Liver (tissue), 9 donors: Measurements from ENCODE around the gene ROBO2. TPM values are rescaled to one million over a fixed set of nuclear protein-coding genes. Genes with fewer than 3 reads are reported as not detected.

Source experiments
- DNase-seq: peaks from one replicate; pipeline ENCODE4 v3.0.0-alpha.2; 2017; ENCODE audit warnings: low spot score
- H3K27ac ChIP-seq, 2 donors: one replicate each; pipeline ENCODE4 v1.7.0; 2013; ENCODE audit warnings: inconsistent platforms in 2 of 2, low read length in 2 of 2, control low read depth in 1 of 2, low read depth in 1 of 2, mild to moderate bottlenecking in 1 of 2
- H3K27me3 ChIP-seq, 4 donors: one replicate each; pipeline versions ENCODE4 v1.6.1 to v1.7.0; 2013; ENCODE audit warnings: low read length in 3 of 4, inconsistent platforms in 1 of 4, mild to moderate bottlenecking in 1 of 4, moderate library complexity in 1 of 4; ENCODE audit not compliant: control insufficient read depth in 4 of 4, insufficient read depth in 4 of 4
- H3K36me3 ChIP-seq, 4 donors: one replicate each; pipeline versions ENCODE4 v1.6.1 to v1.7.0; 2013; ENCODE audit warnings: low read length in 3 of 4, mild to moderate bottlenecking in 3 of 4, low read depth in 1 of 4, moderate library complexity in 1 of 4; ENCODE audit not compliant: control insufficient read depth in 4 of 4, insufficient read depth in 3 of 4
- H3K4me1 ChIP-seq, 4 donors: one replicate each; pipeline versions ENCODE4 v1.6.1 to v1.7.0; 2013; ENCODE audit warnings: low read length in 3 of 4, mild to moderate bottlenecking in 3 of 4, moderate library complexity in 1 of 4; ENCODE audit not compliant: control insufficient read depth in 4 of 4, insufficient read depth in 4 of 4
- H3K4me3 ChIP-seq, 3 donors: one replicate each; pipeline versions ENCODE4 v1.6.1 to v1.7.0; 2013; ENCODE audit warnings: low read length in 3 of 3, control low read depth in 1 of 3, low read depth in 1 of 3, mild to moderate bottlenecking in 1 of 3
- H3K9ac ChIP-seq, 2 donors: one replicate each; pipeline ENCODE4 v1.7.0; 2013; ENCODE audit warnings: low read length in 2 of 2, mild to moderate bottlenecking in 2 of 2, moderate library complexity in 2 of 2, control low read depth in 1 of 2, low read depth in 1 of 2
- H3K9me3 ChIP-seq, 4 donors: one replicate each; pipeline versions ENCODE4 v1.6.1 to v1.7.0; 2013; ENCODE audit warnings: low read length in 3 of 4; ENCODE audit not compliant: control insufficient read depth in 4 of 4
- EGR1 ChIP-seq, 2 donors: IDR thresholded peaks; 2 replicates each; pipeline ENCODE4 v1.6.1; 2016 to 2018; ENCODE audit warnings: antibody characterized with exemption in 2 of 2, low read depth in 2 of 2
- FOXA1 ChIP-seq: IDR thresholded peaks from 2 replicates; pipeline ENCODE4 v1.6.1; 2016; ENCODE audit warnings: antibody characterized with exemption
- FOXA2 ChIP-seq: IDR thresholded peaks from 2 replicates; pipeline ENCODE4 v1.6.1; 2016; ENCODE audit warnings: antibody characterized with exemption
- GABPA ChIP-seq, 2 donors: IDR thresholded peaks in 1 of 2; conservative IDR thresholded peaks in 1 of 2; 2 replicates each; pipeline ENCODE4 v1.6.1; 2016; ENCODE audit warnings: antibody characterized with exemption in 2 of 2, mild to moderate bottlenecking in 1 of 2, moderate library complexity in 1 of 2
- HNF4A ChIP-seq, 2 donors: conservative IDR thresholded peaks; 2 replicates each; pipeline ENCODE4 v1.6.1; 2016; ENCODE audit warnings: antibody characterized with exemption in 2 of 2, mild to moderate bottlenecking in 2 of 2
- HNF4G ChIP-seq: IDR thresholded peaks from 2 replicates; pipeline ENCODE4 v1.6.1; 2016; ENCODE audit warnings: antibody characterized with exemption
- JUND ChIP-seq, 2 donors: IDR thresholded peaks; 2 replicates each; pipeline ENCODE4 v1.6.1; 2016; ENCODE audit warnings: antibody characterized with exemption in 2 of 2
- NR2F2 ChIP-seq: IDR thresholded peaks from 2 replicates; pipeline ENCODE4 v1.6.1; 2016; ENCODE audit warnings: antibody characterized with exemption
- RAD21 ChIP-seq, 2 donors: IDR thresholded peaks; 2 replicates each; pipeline ENCODE4 v1.6.1; 2016; ENCODE audit warnings: antibody characterized with exemption in 2 of 2, mild to moderate bottlenecking in 2 of 2
- RXRA ChIP-seq, 2 donors: IDR thresholded peaks; 2 replicates each; pipeline ENCODE4 v1.6.1; 2017 to 2018; ENCODE audit warnings: antibody characterized with exemption in 2 of 2, mild to moderate bottlenecking in 1 of 2
- SP1 ChIP-seq: IDR thresholded peaks from 2 replicates; pipeline ENCODE4 v1.6.1; 2018; ENCODE audit warnings: antibody characterized with exemption, mild to moderate bottlenecking
- TAF1 ChIP-seq: conservative IDR thresholded peaks from 2 replicates; pipeline ENCODE4 v1.6.1; 2016; ENCODE audit warnings: antibody characterized with exemption, mild to moderate bottlenecking
- YY1 ChIP-seq: IDR thresholded peaks from 2 replicates; pipeline ENCODE4 v1.6.1; 2016; ENCODE audit warnings: antibody characterized with exemption, mild to moderate bottlenecking
- WGBS: extraction: QIAGEN DNeasy Blood & Tissue Kit; methylation state at CpG from one replicate; pipeline ENCODE4 v1.1.7; 2013; 5-methylcytosine and 5-hydroxymethylcytosine counted together
- polyA plus RNA-seq, 2 donors: library from polyadenylated mRNA; stranded (reverse) in 1 of 2; unstranded in 1 of 2; fragments of 200-250 nt in 1 of 2; fragments of >200 nt in 1 of 2; fragmentation: Nextera tagmentation in 1 of 2; extraction: Ambion mirVana in 1 of 2; gene quantifications; one replicate each; pipeline versions ENCODE4 v1.2.1 to v1.2.3, GENCODE V29; 2013 to 2015
- total RNA-seq, 2 donors: library from RNA; depleted of rRNA; stranded (reverse); fragments of >200 nt; gene quantifications; one replicate each; pipeline ENCODE4 v1.2.3, GENCODE V29; 2014
- TF ChIP-seq, protein P1 (sequence below): IDR thresholded peaks from 2 replicates; pipeline ENCODE4 v1.6.1; 2016; ENCODE audit warnings: antibody characterized with exemption
- TF ChIP-seq, protein P2 (sequence below): IDR thresholded peaks from 2 replicates; pipeline ENCODE4 v1.6.1; 2016; ENCODE audit warnings: antibody characterized with exemption
- TF ChIP-seq, protein P3 (sequence below): fragments of 150-350 bp; IDR thresholded peaks from 2 replicates; pipeline ENCODE4 v1.5.1; 2017; ENCODE audit warnings: improper control_type of control experiment, low read depth, low read length; ENCODE audit not compliant: missing input control
- TF ChIP-seq, protein P4 (sequence below): IDR thresholded peaks from 2 replicates; pipeline ENCODE4 v1.6.1; 2016; ENCODE audit warnings: antibody characterized with exemption, mild to moderate bottlenecking
- TF ChIP-seq, protein P5 (sequence below): IDR thresholded peaks from 2 replicates; pipeline ENCODE4 v1.6.1; 2016; ENCODE audit warnings: antibody characterized with exemption
- donor health status: healthy.
- donor health status: healthy.
- donor health status: healthy.
- donor health status: healthy.
- donor health status: healthy.

Gene ROBO2
- total and polyA plus RNA-seq, 4 donors: 0.22 to 19.4 (median 1.1) TPM

DNA sequence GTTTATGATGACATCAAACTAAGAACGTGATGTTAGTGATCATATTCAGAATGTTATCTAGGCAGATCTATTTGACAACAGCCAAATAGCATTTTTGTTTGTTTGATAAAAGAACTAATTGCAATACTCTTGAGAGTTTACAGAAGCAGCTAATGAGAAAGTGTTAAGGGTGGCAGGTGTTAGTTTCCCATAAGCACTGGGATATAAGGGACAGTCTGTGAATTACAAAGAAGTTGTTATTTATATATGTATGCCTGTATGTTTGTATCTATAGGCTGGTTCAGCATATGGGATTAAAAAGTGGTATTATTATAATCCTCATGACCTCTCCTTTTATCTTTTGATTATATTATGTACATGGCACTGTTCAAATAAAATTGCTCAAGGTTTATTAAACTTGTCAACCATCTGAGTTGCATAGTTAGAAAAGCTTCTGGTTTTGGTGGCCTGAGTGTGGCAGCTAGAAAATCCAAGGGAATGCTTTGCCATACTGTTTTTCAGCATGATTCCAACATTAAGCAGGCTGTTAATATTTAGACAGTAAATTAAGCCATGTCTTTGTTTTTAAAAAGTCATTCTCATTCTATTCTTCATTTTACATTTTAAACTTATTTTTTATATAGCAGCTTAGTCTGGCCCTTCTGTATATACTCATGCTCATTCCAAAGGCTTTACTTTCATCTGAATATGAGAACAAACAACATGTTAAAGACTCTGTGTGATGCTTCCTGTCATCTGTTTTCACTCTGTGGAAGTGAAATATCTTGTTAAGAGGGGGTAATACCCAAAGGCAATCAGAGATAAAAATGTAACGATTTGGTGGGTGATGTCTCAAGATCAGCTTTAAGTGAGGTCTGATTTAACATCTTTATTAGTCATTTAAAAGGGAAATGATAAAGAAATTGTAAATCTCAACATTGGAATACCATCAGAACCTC lies 13.1 kb downstream of the ROBO2 start:
- WGBS: 48% methylated on average over 2 of the region's 2 CpGs
- DNase-seq: no peak
- Histone ChIP-seq H3K27ac (no peak overlapping the region), H3K4me3 (no peak overlapping the region), H3K27me3 (no peaks in the 10 kb centered on the region), H3K9me3 (no peaks in the 10 kb centered on the region), H3K36me3 (no peaks in the 10 kb centered on the region), H3K4me1 (no peaks in the 10 kb centered on the region), H3K9ac (no peak overlapping the region)
- TF ChIP-seq GABPA (IDR thresholded peaks at IDR 0.05 in 1 of 2, conservative IDR thresholded peaks at IDR 0.05 in 1 of 2) (no peak), HNF4A (conservative IDR thresholded peaks at IDR 0.05) (no peak), EGR1 (IDR thresholded peaks at IDR 0.05; ENCODE audit: low read depth in 2 of 2) (no peak), RXRA (IDR thresholded peaks at IDR 0.05) (no peak), JUND (IDR thresholded peaks at IDR 0.05) (no peak), YY1 (no peak), HNF4G (no peak), FOXA2 (no peak), RAD21 (IDR thresholded peaks at IDR 0.05) (no peak), NR2F2 (no peak), FOXA1 (no peak), TAF1 (no peak), SP1 (no peak)
- TF ChIP-seq, protein P1, sequence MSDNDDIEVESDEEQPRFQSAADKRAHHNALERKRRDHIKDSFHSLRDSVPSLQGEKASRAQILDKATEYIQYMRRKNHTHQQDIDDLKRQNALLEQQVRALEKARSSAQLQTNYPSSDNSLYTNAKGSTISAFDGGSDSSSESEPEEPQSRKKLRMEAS: no peak
- TF ChIP-seq, protein P2, sequence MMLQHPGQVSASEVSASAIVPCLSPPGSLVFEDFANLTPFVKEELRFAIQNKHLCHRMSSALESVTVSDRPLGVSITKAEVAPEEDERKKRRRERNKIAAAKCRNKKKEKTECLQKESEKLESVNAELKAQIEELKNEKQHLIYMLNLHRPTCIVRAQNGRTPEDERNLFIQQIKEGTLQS: no peak
- TF ChIP-seq, protein P3, sequence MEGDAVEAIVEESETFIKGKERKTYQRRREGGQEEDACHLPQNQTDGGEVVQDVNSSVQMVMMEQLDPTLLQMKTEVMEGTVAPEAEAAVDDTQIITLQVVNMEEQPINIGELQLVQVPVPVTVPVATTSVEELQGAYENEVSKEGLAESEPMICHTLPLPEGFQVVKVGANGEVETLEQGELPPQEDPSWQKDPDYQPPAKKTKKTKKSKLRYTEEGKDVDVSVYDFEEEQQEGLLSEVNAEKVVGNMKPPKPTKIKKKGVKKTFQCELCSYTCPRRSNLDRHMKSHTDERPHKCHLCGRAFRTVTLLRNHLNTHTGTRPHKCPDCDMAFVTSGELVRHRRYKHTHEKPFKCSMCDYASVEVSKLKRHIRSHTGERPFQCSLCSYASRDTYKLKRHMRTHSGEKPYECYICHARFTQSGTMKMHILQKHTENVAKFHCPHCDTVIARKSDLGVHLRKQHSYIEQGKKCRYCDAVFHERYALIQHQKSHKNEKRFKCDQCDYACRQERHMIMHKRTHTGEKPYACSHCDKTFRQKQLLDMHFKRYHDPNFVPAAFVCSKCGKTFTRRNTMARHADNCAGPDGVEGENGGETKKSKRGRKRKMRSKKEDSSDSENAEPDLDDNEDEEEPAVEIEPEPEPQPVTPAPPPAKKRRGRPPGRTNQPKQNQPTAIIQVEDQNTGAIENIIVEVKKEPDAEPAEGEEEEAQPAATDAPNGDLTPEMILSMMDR: no peak
- TF ChIP-seq, protein P4, sequence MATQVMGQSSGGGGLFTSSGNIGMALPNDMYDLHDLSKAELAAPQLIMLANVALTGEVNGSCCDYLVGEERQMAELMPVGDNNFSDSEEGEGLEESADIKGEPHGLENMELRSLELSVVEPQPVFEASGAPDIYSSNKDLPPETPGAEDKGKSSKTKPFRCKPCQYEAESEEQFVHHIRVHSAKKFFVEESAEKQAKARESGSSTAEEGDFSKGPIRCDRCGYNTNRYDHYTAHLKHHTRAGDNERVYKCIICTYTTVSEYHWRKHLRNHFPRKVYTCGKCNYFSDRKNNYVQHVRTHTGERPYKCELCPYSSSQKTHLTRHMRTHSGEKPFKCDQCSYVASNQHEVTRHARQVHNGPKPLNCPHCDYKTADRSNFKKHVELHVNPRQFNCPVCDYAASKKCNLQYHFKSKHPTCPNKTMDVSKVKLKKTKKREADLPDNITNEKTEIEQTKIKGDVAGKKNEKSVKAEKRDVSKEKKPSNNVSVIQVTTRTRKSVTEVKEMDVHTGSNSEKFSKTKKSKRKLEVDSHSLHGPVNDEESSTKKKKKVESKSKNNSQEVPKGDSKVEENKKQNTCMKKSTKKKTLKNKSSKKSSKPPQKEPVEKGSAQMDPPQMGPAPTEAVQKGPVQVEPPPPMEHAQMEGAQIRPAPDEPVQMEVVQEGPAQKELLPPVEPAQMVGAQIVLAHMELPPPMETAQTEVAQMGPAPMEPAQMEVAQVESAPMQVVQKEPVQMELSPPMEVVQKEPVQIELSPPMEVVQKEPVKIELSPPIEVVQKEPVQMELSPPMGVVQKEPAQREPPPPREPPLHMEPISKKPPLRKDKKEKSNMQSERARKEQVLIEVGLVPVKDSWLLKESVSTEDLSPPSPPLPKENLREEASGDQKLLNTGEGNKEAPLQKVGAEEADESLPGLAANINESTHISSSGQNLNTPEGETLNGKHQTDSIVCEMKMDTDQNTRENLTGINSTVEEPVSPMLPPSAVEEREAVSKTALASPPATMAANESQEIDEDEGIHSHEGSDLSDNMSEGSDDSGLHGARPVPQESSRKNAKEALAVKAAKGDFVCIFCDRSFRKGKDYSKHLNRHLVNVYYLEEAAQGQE: no peak
- TF ChIP-seq, protein P5, sequence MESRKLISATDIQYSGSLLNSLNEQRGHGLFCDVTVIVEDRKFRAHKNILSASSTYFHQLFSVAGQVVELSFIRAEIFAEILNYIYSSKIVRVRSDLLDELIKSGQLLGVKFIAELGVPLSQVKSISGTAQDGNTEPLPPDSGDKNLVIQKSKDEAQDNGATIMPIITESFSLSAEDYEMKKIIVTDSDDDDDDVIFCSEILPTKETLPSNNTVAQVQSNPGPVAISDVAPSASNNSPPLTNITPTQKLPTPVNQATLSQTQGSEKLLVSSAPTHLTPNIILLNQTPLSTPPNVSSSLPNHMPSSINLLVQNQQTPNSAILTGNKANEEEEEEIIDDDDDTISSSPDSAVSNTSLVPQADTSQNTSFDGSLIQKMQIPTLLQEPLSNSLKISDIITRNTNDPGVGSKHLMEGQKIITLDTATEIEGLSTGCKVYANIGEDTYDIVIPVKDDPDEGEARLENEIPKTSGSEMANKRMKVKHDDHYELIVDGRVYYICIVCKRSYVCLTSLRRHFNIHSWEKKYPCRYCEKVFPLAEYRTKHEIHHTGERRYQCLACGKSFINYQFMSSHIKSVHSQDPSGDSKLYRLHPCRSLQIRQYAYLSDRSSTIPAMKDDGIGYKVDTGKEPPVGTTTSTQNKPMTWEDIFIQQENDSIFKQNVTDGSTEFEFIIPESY: no peak
